Ascending aorta (tissue), 2 donors: ENCODE data around the gene TPM1. TPM values are rescaled to one million over a fixed set of nuclear protein-coding genes. Genes with fewer than 3 reads are reported as not detected.

Experiments used
- DNase-seq, 2 donors: peaks; one replicate each; pipeline ENCODE4 v3.0.0-alpha.2; 2019; ENCODE audit warnings: low spot score in 2 of 2
- H3K27ac ChIP-seq, 2 donors: fragments of 200-600 bp; sonication (generic); one replicate each; pipeline ENCODE4 v1.5.1; 2016 to 2017; ENCODE audit warnings: mild to moderate bottlenecking in 1 of 2
- H3K27me3 ChIP-seq: fragments of 200-600 bp; sonication (generic); one replicate; pipeline ENCODE4 v1.5.1; 2017
- H3K36me3 ChIP-seq, 2 donors: fragments of 200-600 bp; sonication (generic); one replicate each; pipeline ENCODE4 v1.5.1; 2016
- H3K4me1 ChIP-seq, 2 donors: fragments of 200-600 bp; sonication (generic); one replicate each; pipeline ENCODE4 v1.5.1; 2016 to 2017; ENCODE audit warnings: mild to moderate bottlenecking in 1 of 2
- H3K4me3 ChIP-seq, 2 donors: fragments of 200-600 bp; sonication (generic); one replicate each; pipeline ENCODE4 v1.5.1; 2016 to 2017; ENCODE audit warnings: mild to moderate bottlenecking in 1 of 2
- H3K9me3 ChIP-seq, 2 donors: fragments of 200-600 bp; sonication (generic); one replicate each; pipeline ENCODE4 v1.5.1; 2016
- CTCF ChIP-seq, 3 experiments: fragments of 200-600 bp in 2 of 3; fragments of 450-650 bp in 1 of 3; sonication (generic) in 2 of 3; IDR thresholded peaks; one replicate each; pipeline ENCODE4 v1.5.1; 2016 to 2019; ENCODE audit warnings: antibody characterized with exemption in 3 of 3, mild to moderate bottlenecking in 1 of 3, moderate library complexity in 1 of 3
- intact Hi-C: fragments of 100-400 bp; cut with DNase I; formaldehyde crosslinking; loops from one replicate; pipeline ENCODE4 v1.15.1; 2023
- total RNA-seq: library from RNA; depleted of rRNA; stranded (reverse); fragments of >200 nt; gene quantifications from one replicate; pipeline ENCODE4 v1.1.0, GENCODE V29; 2016

The TPM1 gene
- total RNA-seq, 1 donor from 2014 or later: 813 TPM

GRCh38 chr15:63037976-63038720 lies 4.4 kb upstream of the TPM1 start:
- Histone ChIP-seq H3K4me3 (no peak overlapping the region), H3K27ac (peak overlapping the region in 1 of 2 donors; percentile 23), H3K36me3 (no peaks in the 10 kb centered on the region), H3K9me3 (no peaks in the 10 kb centered on the region), H3K27me3 (no peaks in the 10 kb centered on the region), H3K4me1 (peaks cover 0 to 13% of the 10 kb centered on the region in 2 donors)
- no peak for DNase-seq
- intact Hi-C loops: loop anchor here (2.0 kb wide), 1 partner anchor 15 kb away; no protein-coding TSS in a partner anchor
- no peak for TF ChIP-seq CTCF (IDR thresholded peaks at IDR 0.05)

DNA sequence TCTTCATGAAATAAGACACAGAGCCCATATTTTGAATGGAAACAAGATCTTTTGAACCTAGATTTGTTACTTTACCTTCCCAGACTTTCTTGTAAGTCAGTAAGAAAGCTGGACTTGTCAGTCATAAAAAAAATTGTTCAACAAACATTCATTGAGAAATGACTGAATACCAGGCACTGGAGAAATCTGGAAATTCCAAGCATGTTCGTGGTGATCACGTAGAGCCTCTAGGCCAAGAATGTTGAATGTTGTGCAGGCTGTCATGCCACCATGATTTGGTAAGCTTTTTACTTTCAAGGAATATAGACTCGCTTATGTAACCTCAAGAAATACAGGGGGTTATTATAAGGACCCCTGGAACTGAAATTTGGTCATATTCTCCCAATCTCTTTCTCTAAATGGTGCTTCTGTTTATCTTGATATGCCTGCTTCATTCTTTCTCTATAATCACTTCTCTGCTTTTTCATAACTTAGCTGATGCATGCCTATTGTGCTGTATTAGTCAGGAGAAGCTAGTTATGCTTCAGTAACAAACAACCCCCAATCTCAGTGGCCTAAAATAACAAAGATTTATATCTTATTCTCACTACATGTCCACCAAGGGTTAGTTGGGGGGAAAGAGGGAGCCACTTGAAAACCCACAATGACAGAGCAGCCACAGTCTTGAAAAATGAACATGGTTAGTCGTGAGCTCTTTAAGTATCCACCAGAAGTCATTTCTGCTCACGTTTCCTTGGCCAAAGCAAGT lies 3.4 kb upstream of the TPM1 start:
- intact Hi-C loops: loop anchor here (2.0 kb wide), 1 partner anchor 16 kb away; no protein-coding TSS in a partner anchor
- H3K4me3 ChIP-seq: no peak overlapping the region
- H3K36me3 ChIP-seq: peaks cover 3 to 7% of the 10 kb centered on the region in 2 donors
- no peak for DNase-seq
- H3K9me3 ChIP-seq: no peaks in the 10 kb centered on the region
- TF ChIP-seq CTCF (IDR thresholded peaks at IDR 0.05): no peak
- no peaks in the 10 kb centered on the region for H3K27me3 ChIP-seq
- H3K4me1 ChIP-seq: peaks cover 0 to 13% of the 10 kb centered on the region in 2 donors
- peak overlapping the region in 1 of 2 donors; percentile 29 for H3K27ac ChIP-seq

GRCh38 chr15:63039811-63040210 lies 2.7 kb upstream of the TPM1 start:
- no peak for TF ChIP-seq CTCF (IDR thresholded peaks at IDR 0.05)
- intact Hi-C loops: loop anchor here (2.0 to 10.0 kb wide), 6 partner anchors 17 to 645 kb away; partner anchors contain the start of genes TLN2 and USP3
- H3K27ac ChIP-seq: peak overlapping the region; percentile 86 to 98
- no peaks in the 10 kb centered on the region for H3K27me3 ChIP-seq
- no peak overlapping the region for H3K4me3 ChIP-seq
- no peak for DNase-seq
- peaks cover 5 to 15% of the 10 kb centered on the region in 2 donors for H3K36me3 ChIP-seq
- no peaks in the 10 kb centered on the region for H3K9me3 ChIP-seq
- peaks cover 0 to 13% of the 10 kb centered on the region in 2 donors for H3K4me1 ChIP-seq

DNA sequence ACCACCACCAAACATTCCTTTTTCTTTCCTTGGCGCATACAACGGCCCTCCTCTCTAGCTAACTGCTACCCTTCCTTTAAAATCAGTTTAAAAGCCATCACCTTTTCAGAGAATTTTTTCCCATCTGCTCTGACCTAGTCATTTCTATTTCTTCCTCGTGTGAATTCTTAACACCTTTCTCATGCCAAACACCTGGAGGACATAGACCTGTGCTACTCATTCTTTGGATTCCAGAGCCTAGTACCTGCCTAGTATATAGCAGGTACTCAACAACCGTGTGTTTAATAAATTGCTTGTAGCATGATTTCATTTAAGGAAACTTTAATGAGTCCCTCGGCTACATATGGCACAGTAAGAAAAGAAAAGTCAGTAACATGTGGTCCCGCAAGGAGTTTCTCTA lies 2.0 kb upstream of the TPM1 start:
- H3K27me3 ChIP-seq: no peaks in the 10 kb centered on the region
- TF ChIP-seq CTCF (IDR thresholded peaks at IDR 0.05): no peak
- peak overlapping the region in 1 of 2 donors; percentile 85 for H3K4me3 ChIP-seq
- peaks cover 0 to 10% of the 10 kb centered on the region in 2 donors for H3K4me1 ChIP-seq
- H3K27ac ChIP-seq: peak overlapping the region; percentile 86 to 98
- DNase-seq: no peak
- H3K9me3 ChIP-seq: no peaks in the 10 kb centered on the region
- H3K36me3 ChIP-seq: peaks cover 5 to 22% of the 10 kb centered on the region in 2 donors
- intact Hi-C loops: loop anchor here (5.0 to 10.0 kb wide), 5 partner anchors 48 to 646 kb away; partner anchors contain the start of genes TLN2 and USP3

GRCh38 chr15:63040954-63041353 lies 1.6 kb upstream of the TPM1 start:
- peak in 1 of 2 donors; percentile 80 for DNase-seq
- Histone ChIP-seq H3K4me1 (peaks cover 0 to 10% of the 10 kb centered on the region in 2 donors), H3K27me3 (no peaks in the 10 kb centered on the region), H3K9me3 (no peaks in the 10 kb centered on the region), H3K27ac (peak overlapping the region; percentile 86 to 98), H3K4me3 (peak overlapping the region; percentile 76 to 85), H3K36me3 (peaks cover 5 to 26% of the 10 kb centered on the region in 2 donors)
- intact Hi-C loops: loop anchor here (5.0 to 10.0 kb wide), 5 partner anchors 49 to 646 kb away; partner anchors contain the start of genes TLN2 and USP3
- TF ChIP-seq CTCF (IDR thresholded peaks at IDR 0.05): no peak
